GM12878 (cell line): ENCODE measurements around the gene BATF. TPM values are rescaled to one million over a fixed set of nuclear protein-coding genes. Genes with fewer than 3 reads are reported as not detected.

Experiments
- ATAC-seq: fragments of 200-7000 bp; cut with Tn5 transposase; 3 replicates; pipeline ENCODE4 v1.9.1; 2020; ENCODE audit warnings: mild to moderate bottlenecking, moderate library complexity
- BruUV-seq: library from RNA; stranded (reverse); fragments of 400-500 nt; replicated peaks from 2 replicates; lab custom pipeline; 2021; lab: Mats Ljungman, UMichigan
- CTCF ChIA-PET: fragments of 300-600 bp; sonication (Branson Sonifier 250); formaldehyde crosslinking; extraction: SDS; loops from one replicate; lab custom pipeline; 2021; ENCODE audit warnings: inconsistent platforms; lab: Yijun Ruan, JAX
- POLR2A ChIA-PET: fragments of 350-600 bp; formaldehyde crosslinking; extraction: SDS; loops from one replicate; lab custom pipeline; 2021; ENCODE audit warnings: inconsistent platforms; lab: Charles Lee
- RAD21 ChIA-PET: fragments of 300-600 bp; sonication (Branson Sonifier 250); formaldehyde crosslinking; loops from one replicate; lab custom pipeline; 2023; ENCODE audit warnings: antibody characterized with exemption; ENCODE audit not compliant: unreplicated experiment; lab: Charles Lee
- SMC1A ChIA-PET: fragments of 300-600 bp; sonication (Branson Sonifier 250); formaldehyde crosslinking; loops from one replicate; lab custom pipeline; 2023; ENCODE audit not compliant: unreplicated experiment, uncharacterized antibody; lab: Charles Lee
- DNase-seq: peaks from one replicate; pipeline ENCODE4 v3.0.0-alpha.2; 2011; ENCODE audit warnings: low read depth, low spot score
- FAIRE-seq: peaks from 3 replicates; lab custom pipeline; 2011; peaks lifted over from hg19 to GRCh38; lab: Jason Lieb, UNC
- H2AFZ ChIP-seq: 2 replicates; pipeline ENCODE4 v1.6.0; 2011; ENCODE audit warnings: low read depth, low read length, control low read depth; ENCODE audit not compliant: control insufficient read depth
- H3K27ac ChIP-seq: 2 replicates; pipeline ENCODE4 v1.5.1; 2011; ENCODE audit warnings: control low read depth; ENCODE audit not compliant: control insufficient read depth, insufficient read depth
- H3K27me3 ChIP-seq, 2 experiments: replicated peaks in 1 of 2; 2 replicates each; pipeline versions ENCODE4 v1.6.0 to v1.6.1; 2011; ENCODE audit warnings: low read length in 1 of 2; ENCODE audit not compliant: control insufficient read depth in 2 of 2, insufficient read depth in 2 of 2
- H3K36me3 ChIP-seq, 2 experiments: 2 replicates each; pipeline ENCODE4 v1.5.1; 2011; ENCODE audit warnings: low read length in 1 of 2; ENCODE audit not compliant: control insufficient read depth in 2 of 2, insufficient read depth in 2 of 2
- H3K4me1 ChIP-seq: 2 replicates; pipeline ENCODE4 v1.6.1; 2011; ENCODE audit warnings: mild to moderate bottlenecking, low read length, moderate library complexity, mixed read lengths; ENCODE audit not compliant: control insufficient read depth, insufficient read depth
- H3K4me2 ChIP-seq: 2 replicates; pipeline ENCODE4 v1.6.0; 2011; ENCODE audit warnings: control low read depth; ENCODE audit not compliant: control insufficient read depth, insufficient read depth
- H3K4me3 ChIP-seq: fragments of 200-600 bp; sonication (generic); 2 replicates; pipeline ENCODE4 v1.5.1; 2016
- H3K79me2 ChIP-seq: 2 replicates; pipeline ENCODE4 v1.6.0; 2011; ENCODE audit warnings: low read length; ENCODE audit not compliant: control insufficient read depth, insufficient read depth
- H3K9ac ChIP-seq: 2 replicates; pipeline ENCODE4 v1.8.0; 2011; ENCODE audit warnings: low read length, control low read depth, mixed read lengths; ENCODE audit not compliant: control insufficient read depth, insufficient read depth
- H3K9me3 ChIP-seq: replicated peaks from 3 replicates; pipeline ENCODE4 v1.5.1; 2011; ENCODE audit warnings: mild to moderate bottlenecking, low read length; ENCODE audit not compliant: control insufficient read depth, insufficient read depth
- H4K20me1 ChIP-seq: 2 replicates; pipeline ENCODE4 v1.6.0; 2011; ENCODE audit not compliant: control insufficient read depth, insufficient read depth
- BHLHE40 ChIP-seq, 2 experiments: fragments of 450-650 bp in 1 of 2; IDR thresholded peaks; 2 replicates each; pipeline ENCODE4 v1.6.1; 2011 to 2017; ENCODE audit warnings: low read depth in 2 of 2, borderline replicate concordance in 1 of 2, improper control_type of control experiment in 1 of 2, low read length in 1 of 2, mild to moderate bottlenecking in 1 of 2
- CBFB ChIP-seq: IDR thresholded peaks from 2 replicates; pipeline ENCODE4 v1.6.1; 2016; ENCODE audit warnings: antibody characterized with exemption, low read depth
- CHD4 ChIP-seq: fragments of 200-600 bp; sonication (generic); IDR thresholded peaks from 2 replicates; pipeline ENCODE4 v1.6.1; 2016; ENCODE audit warnings: mild to moderate bottlenecking
- CREM ChIP-seq: IDR thresholded peaks from 2 replicates; pipeline ENCODE4 v1.6.1; 2014; ENCODE audit warnings: antibody characterized with exemption, low read depth
- DPF2 ChIP-seq: fragments of 450-650 bp; IDR thresholded peaks from 2 replicates; pipeline ENCODE4 v1.6.1; 2017; ENCODE audit warnings: mild to moderate bottlenecking
- EED ChIP-seq: sonication (generic); IDR thresholded peaks from 2 replicates; pipeline ENCODE4 v1.6.1; 2016; ENCODE audit warnings: antibody characterized with exemption, low read depth
- GABPA ChIP-seq: IDR thresholded peaks from 2 replicates; pipeline ENCODE4 v1.6.1; 2014; ENCODE audit warnings: antibody characterized with exemption, low read depth, mild to moderate bottlenecking, inconsistent platforms
- IKZF2 ChIP-seq, 2 experiments: fragments of 450-650 bp; IDR thresholded peaks; 2 replicates each; pipeline ENCODE4 v1.6.1; 2017; ENCODE audit warnings: mild to moderate bottlenecking in 2 of 2, moderate library complexity in 2 of 2
- IRF4 ChIP-seq: IDR thresholded peaks from 2 replicates; pipeline ENCODE4 v1.6.1; 2011; ENCODE audit warnings: low read depth, low read length
- MEF2B ChIP-seq: fragments of 450-650 bp; IDR thresholded peaks from 2 replicates; pipeline ENCODE4 v1.6.1; 2018; ENCODE audit warnings: mild to moderate bottlenecking, moderate library complexity; ENCODE audit not compliant: partially characterized antibody, poor library complexity, severe bottlenecking
- NBN ChIP-seq: fragments of 450-650 bp; IDR thresholded peaks from 2 replicates; pipeline ENCODE4 v1.6.1; 2016
- PAX8 ChIP-seq: fragments of 450-650 bp; IDR thresholded peaks from 2 replicates; pipeline ENCODE4 v1.6.1; 2017; ENCODE audit warnings: mild to moderate bottlenecking, moderate library complexity
- RUNX3 ChIP-seq: IDR thresholded peaks from 2 replicates; pipeline ENCODE4 v1.6.1; 2012; ENCODE audit warnings: low read length, inconsistent platforms
- YBX1 ChIP-seq: fragments of 450-650 bp; IDR thresholded peaks from 2 replicates; pipeline ENCODE4 v1.6.1; 2016; ENCODE audit warnings: antibody characterized with exemption
- WGBS: methylation state at CpG from one replicate; pipeline ENCODE4 v1.1.6; 2016; ENCODE audit warnings: low lambda C conversion rate; ENCODE audit not compliant: insufficient replicate concordance, insufficient coverage; ENCODE audit errors: missing lambda C conversion rate; 5-methylcytosine and 5-hydroxymethylcytosine counted together
- in situ Hi-C: fragments of 300-500 bp; cut with MboI; formaldehyde crosslinking; loops from 9 replicates; pipeline ENCODE4 v1.14.3; 2018; ENCODE audit warnings: mixed read lengths
- intact Hi-C: fragments of 100-400 bp; cut with micrococcal nuclease; formaldehyde crosslinking; loops from one replicate; pipeline ENCODE4 v1.14.2; 2022; ENCODE audit not compliant: unreplicated experiment
- polyA plus RNA-seq, 11 experiments: library from polyadenylated mRNA; depleted of rRNA in 4 of 11; unstranded in 6 of 11; stranded (reverse) in 5 of 11; fragments of >200 nt; fragmentation: Nextera tagmentation in 4 of 11; fragmentation: Illumina TruSeq in 1 of 11; extraction: Ambion mirVana in 4 of 11; extraction: Trizol in 1 of 11; gene quantifications; 1 replicate in 1 of 11; 2 replicates in 10 of 11; pipeline versions ENCODE4 v1.2.1 to v1.2.3, GENCODE V29; 2011 to 2016; ENCODE audit warnings: inconsistent platforms in 2 of 11, missing spikeins in 2 of 11, low read depth in 1 of 11
- total RNA-seq, 4 experiments: library from RNA; depleted of rRNA in 3 of 4; stranded (reverse); fragments of >200 nt in 3 of 4; fragmentation: Illumina TruSeq in 1 of 4; extraction: Trizol in 1 of 4; gene quantifications; 2 replicates each; pipeline versions ENCODE4 v1.2.1 to v1.2.3, GENCODE V29; 2013 to 2021
- TF ChIP-seq, protein P1 (sequence below): fragments of 450-650 bp; IDR thresholded peaks from 2 replicates; pipeline ENCODE4 v1.6.1; 2016; ENCODE audit warnings: mild to moderate bottlenecking
- TF ChIP-seq, protein P2 (sequence below): IDR thresholded peaks from 2 replicates; pipeline ENCODE4 v1.6.1; 2011; ENCODE audit warnings: low read depth, low read length, improper control_type of control experiment, borderline replicate concordance
- TF ChIP-seq, protein P3 (sequence below): fragments of 450-650 bp; IDR thresholded peaks from 2 replicates; pipeline ENCODE4 v1.6.1; 2017; ENCODE audit warnings: low read depth, mild to moderate bottlenecking, moderate library complexity

The BATF gene
- total and polyA plus RNA-seq, 10 of the 15 experiments (the other 5 are each of a cell fraction or from before 2014, with no cell fraction given), result 10.0 to 154 (median 103) TPM

DNA sequence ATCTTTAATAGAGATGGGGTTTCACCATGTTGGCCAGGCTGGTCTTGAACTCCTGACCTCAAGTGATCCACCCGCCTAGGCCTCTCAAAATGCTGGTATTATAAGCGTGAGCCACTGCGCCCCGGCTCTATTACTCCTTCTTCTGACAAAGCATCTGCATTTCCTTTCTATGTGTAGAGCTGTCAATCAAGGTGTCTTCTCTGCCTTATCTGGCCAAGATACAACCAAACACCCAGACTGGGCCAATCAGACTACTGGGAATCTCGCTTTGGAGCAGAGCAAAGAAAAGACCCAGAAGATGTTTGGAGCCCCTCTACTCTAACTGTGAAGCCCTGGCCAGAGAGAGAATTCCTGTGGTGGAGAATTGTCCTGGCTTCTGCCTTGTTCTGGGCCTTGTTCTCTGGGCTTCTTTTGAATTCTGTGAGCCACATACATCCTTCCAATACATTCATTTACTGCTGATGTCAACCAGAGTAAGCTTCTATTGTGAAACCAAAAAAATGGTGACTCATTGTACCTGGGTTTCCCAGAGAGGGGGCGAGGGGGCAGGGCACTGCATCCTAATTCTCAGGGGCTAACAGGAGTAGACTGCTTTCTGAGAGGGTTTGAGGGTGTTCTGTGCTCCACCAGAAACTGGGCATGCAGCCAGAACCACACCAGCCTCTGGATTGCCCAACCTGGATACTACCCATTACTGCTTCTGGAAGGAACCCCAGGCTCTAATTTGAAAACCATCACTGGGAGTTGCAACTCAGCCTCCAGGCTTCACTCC lies 37.4 kb downstream of the BATF start (continued):
- TF ChIP-seq, protein P1, sequence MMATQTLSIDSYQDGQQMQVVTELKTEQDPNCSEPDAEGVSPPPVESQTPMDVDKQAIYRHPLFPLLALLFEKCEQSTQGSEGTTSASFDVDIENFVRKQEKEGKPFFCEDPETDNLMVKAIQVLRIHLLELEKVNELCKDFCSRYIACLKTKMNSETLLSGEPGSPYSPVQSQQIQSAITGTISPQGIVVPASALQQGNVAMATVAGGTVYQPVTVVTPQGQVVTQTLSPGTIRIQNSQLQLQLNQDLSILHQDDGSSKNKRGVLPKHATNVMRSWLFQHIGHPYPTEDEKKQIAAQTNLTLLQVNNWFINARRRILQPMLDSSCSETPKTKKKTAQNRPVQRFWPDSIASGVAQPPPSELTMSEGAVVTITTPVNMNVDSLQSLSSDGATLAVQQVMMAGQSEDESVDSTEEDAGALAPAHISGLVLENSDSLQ, result peak; percentile 90
- TF ChIP-seq EED (peak; percentile 80), GABPA (no peak), IKZF2 (IDR thresholded peaks at IDR 0.05) (peak in 1 of 2 experiments; percentile 34; a peak in 1 of 4 replicates), CBFB (no peak), CREM (peak; percentile 29; the same call in 1 of the 2 replicates)

DNA sequence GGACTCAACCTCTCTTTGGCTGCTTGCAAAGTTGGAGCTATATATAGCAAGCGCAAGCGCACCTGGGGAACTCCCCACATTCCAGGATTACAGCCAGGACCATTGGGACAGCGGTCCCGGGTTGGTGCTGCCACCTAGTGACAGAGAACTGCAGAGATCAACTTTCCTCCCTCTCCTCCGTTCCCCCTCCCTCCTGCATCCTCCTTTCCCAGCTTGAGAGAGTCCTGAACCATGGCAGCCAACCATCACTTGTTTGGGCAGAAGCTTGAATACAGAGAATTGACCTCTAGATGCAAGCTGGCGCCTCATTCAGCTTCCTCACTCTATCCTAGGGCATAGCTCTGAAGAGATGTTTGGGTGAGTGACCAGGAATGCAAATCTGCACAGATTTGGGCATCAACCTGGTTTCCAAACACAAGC lies 38.8 kb downstream of the BATF start:
- H3K27ac ChIP-seq, result no peak overlapping the region
- no TSS peak for BruUV-seq
- peak overlapping the region; percentile 5; the same call in 1 of the 2 replicates for H2AFZ ChIP-seq
- H3K9me3 ChIP-seq, result peaks cover 5% of the 10 kb centered on the region; the same call in 2 of the 3 replicates
- H3K36me3 ChIP-seq, result no peaks in the 10 kb centered on the region
- POLR2A ChIA-PET, result interaction anchor here (0.7 to 3.5 kb wide), 13 partner anchors 10 to 131 kb away, joined by 3 to 14 read pairs (median 5); partner anchors contain the start of genes ERG28 and TTLL5
- FAIRE-seq (no peak), ATAC-seq (peak; percentile 77), DNase-seq (no peak)
- 4% methylated on average over 6 of the region's 6 CpGs for WGBS
- peak overlapping the region; percentile 41; the same call in 1 of the 2 replicates for H3K4me2 ChIP-seq
- in situ Hi-C loops, result loop anchor here (5.0 kb wide), 2 partner anchors 254 to 434 kb away; partner anchors contain the start of gene NEK9
- H3K4me3 ChIP-seq, result no peak overlapping the region
- no peak overlapping the region for H3K9ac ChIP-seq
- no peaks in the 10 kb centered on the region for H4K20me1 ChIP-seq
- CTCF ChIA-PET, result interaction anchor here (0.6 to 7.1 kb wide), 39 partner anchors 11 to 421 kb away, joined by 3 to 286 read pairs (median 5); partner anchors contain the start of genes BATF, ERG28, JDP2 and TTLL5
- H3K27me3 ChIP-seq, result no peaks in the 10 kb centered on the region
- SMC1A ChIA-PET, result interaction anchor here (0.7 to 6.3 kb wide), 28 partner anchors 9 to 419 kb away, joined by 3 to 232 read pairs (median 6); partner anchors contain the start of genes BATF, ERG28, FLVCR2 and TTLL5
- H3K4me1 ChIP-seq, result peaks cover 27% of the 10 kb centered on the region
- no peaks in the 10 kb centered on the region for H3K79me2 ChIP-seq
- RAD21 ChIA-PET, result interaction anchor here (0.8 to 6.2 kb wide), 29 partner anchors 8 to 266 kb away, joined by 3 to 167 read pairs (median 7); partner anchors contain the start of genes BATF, ERG28, FLVCR2 and TTLL5
- intact Hi-C loops, result loop anchor here (1.0 to 10.0 kb wide), 4 partner anchors 43 to 426 kb away; no protein-coding TSS in a partner anchor
- TF ChIP-seq PAX8 (no peak), EED (peak; percentile 88), DPF2 (0 out of 2 replicates have a peak, but pooled peaks have one; percentile 42), IKZF2 (IDR thresholded peaks at IDR 0.05) (peak; percentile 82 to 88), CHD4 (no peak), MEF2B (peak; percentile 18), RUNX3 (peak; percentile 33; the same call in 1 of the 2 replicates), IRF4 (0 out of 2 replicates have a peak, but pooled peaks have one; percentile 32), YBX1 (no peak), BHLHE40 (IDR thresholded peaks at IDR 0.05; ENCODE audit: borderline replicate concordance in 1 of 2, low read depth in 2 of 2, low read length in 1 of 2) (0 out of 4 replicates have a peak, but pooled peaks of 1 of the 2 experiments have one; percentile 5), NBN (peak; percentile 30; the same call in 1 of the 2 replicates)
- TF ChIP-seq, protein P2, sequence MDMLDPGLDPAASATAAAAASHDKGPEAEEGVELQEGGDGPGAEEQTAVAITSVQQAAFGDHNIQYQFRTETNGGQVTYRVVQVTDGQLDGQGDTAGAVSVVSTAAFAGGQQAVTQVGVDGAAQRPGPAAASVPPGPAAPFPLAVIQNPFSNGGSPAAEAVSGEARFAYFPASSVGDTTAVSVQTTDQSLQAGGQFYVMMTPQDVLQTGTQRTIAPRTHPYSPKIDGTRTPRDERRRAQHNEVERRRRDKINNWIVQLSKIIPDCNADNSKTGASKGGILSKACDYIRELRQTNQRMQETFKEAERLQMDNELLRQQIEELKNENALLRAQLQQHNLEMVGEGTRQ, result no peak
- TF ChIP-seq, protein P3, sequence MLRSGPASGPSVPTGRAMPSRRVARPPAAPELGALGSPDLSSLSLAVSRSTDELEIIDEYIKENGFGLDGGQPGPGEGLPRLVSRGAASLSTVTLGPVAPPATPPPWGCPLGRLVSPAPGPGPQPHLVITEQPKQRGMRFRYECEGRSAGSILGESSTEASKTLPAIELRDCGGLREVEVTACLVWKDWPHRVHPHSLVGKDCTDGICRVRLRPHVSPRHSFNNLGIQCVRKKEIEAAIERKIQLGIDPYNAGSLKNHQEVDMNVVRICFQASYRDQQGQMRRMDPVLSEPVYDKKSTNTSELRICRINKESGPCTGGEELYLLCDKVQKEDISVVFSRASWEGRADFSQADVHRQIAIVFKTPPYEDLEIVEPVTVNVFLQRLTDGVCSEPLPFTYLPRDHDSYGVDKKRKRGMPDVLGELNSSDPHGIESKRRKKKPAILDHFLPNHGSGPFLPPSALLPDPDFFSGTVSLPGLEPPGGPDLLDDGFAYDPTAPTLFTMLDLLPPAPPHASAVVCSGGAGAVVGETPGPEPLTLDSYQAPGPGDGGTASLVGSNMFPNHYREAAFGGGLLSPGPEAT, result peak; percentile 69
